GM19463 (cell line): Measurements from ENCODE around the gene LGALS1.
"Not testable (repeated sequence)": the region's sequence is repeated elsewhere in the genome, so short reads cannot be mapped to it uniquely, and the experiment has no call there.

ENCODE experiments used
- ATAC-seq: cut with Tn5 transposase; IDR thresholded peaks from one replicate; pipeline ENCODE4 v1.9.1; 2021; ENCODE audit warnings: mild to moderate bottlenecking, moderate library complexity; ENCODE audit not compliant: unreplicated experiment

Gene LGALS1

GRCh38 chr22:37686002-37686982 lies 10.9 kb downstream of the LGALS1 start, which contains the start of gene NOL12:
Gene NOL12 (plus strand): TSS chr22:37686343. CDS start chr22:37686393, 50 bp downstream.
- ATAC-seq = peak; percentile 83

GRCh38 chr22:37690407-37690806 lies 15.0 kb downstream of the LGALS1 start:
- ATAC-seq = no peak

- no peak for ATAC-seq
These were observed 15.6 kb downstream of the LGALS1 start for GRCh38 chr22:37690901-37691504.

- no peak for ATAC-seq
These were observed 17.3 kb downstream of the LGALS1 start for GRCh38 chr22:37692627-37693285.

GRCh38 chr22:37694131-37694530 lies 18.7 kb downstream of the LGALS1 start:
- ATAC-seq = not testable (repeated sequence)

- ATAC-seq = not testable (repeated sequence)
These were observed 20.8 kb downstream of the LGALS1 start for GRCh38 chr22:37696260-37696656.

GRCh38 chr22:37696657-37697537 lies 21.5 kb downstream of the LGALS1 start, which contains the start of gene TRIOBP:
Gene TRIOBP (plus strand): TSS chr22:37697048. CDS start chr22:37701366, 4,318 bp downstream.
- peak; percentile 98 for ATAC-seq

- ATAC-seq = no peak
These were observed 22.1 kb downstream of the LGALS1 start for GRCh38 chr22:37697538-37697835.

GRCh38 chr22:37701141-37701786 lies 25.8 kb downstream of the LGALS1 start:
- no peak for ATAC-seq

GRCh38 chr22:37703906-37704305 lies 28.5 kb downstream of the LGALS1 start:
- no peak for ATAC-seq

- no peak for ATAC-seq
These were observed 29.2 kb downstream of the LGALS1 start for GRCh38 chr22:37704645-37705044.

- ATAC-seq = no peak
These were observed 29.8 kb downstream of the LGALS1 start for GRCh38 chr22:37705205-37705604.

- ATAC-seq = no peak
These were observed 33.4 kb downstream of the LGALS1 start for GRCh38 chr22:37708580-37709444.

GRCh38 chr22:37709445-37709765 lies 34.0 kb downstream of the LGALS1 start:
- no peak for ATAC-seq

- ATAC-seq = no peak
These were observed 35.2 kb downstream of the LGALS1 start for GRCh38 chr22:37710675-37711074.

GRCh38 chr22:37711490-37711889 lies 36.1 kb downstream of the LGALS1 start:
- no peak for ATAC-seq

- no peak for ATAC-seq
These were observed 38.3 kb downstream of the LGALS1 start for GRCh38 chr22:37713761-37714160.

- ATAC-seq = no peak
These were observed 39.2 kb downstream of the LGALS1 start for GRCh38 chr22:37714634-37715033.

- no peak for ATAC-seq
These were observed 40.3 kb downstream of the LGALS1 start for GRCh38 chr22:37715760-37716159.
